ENCODE data around the gene DBNDD1. TPM values are rescaled to one million over a fixed set of nuclear protein-coding genes. Genes with fewer than 3 reads are reported as not detected.

Gene DBNDD1
- total RNA-seq, 2 donors from 2014 or later = 5.3 to 7.7 TPM

- Histone ChIP-seq H3K4me1 (replicated peaks) (no peaks in the 10 kb centered on the region), H3K27me3 (replicated peaks; ENCODE audit: insufficient read depth) (no peaks in the 10 kb centered on the region), H3K27ac (no peak overlapping the region), H3K9me3 (no peaks in the 10 kb centered on the region), H3K36me3 (no peaks in the 10 kb centered on the region), H3K4me3 (no peak overlapping the region)
- 84% methylated on average over 26 of the region's 26 CpGs for WGBS
- intact Hi-C loops (cut with DNase I) = no loop called here
- DNase-seq (ENCODE audit: low spot score) = no peak
- no peak for TF ChIP-seq POLR2AphosphoS5 (IDR thresholded peaks at IDR 0.05)
- no peak for TF ChIP-seq CTCF (IDR thresholded peaks at IDR 0.05)
- no peak for TF ChIP-seq POLR2A (IDR thresholded peaks at IDR 0.05)
These were observed 56.3 kb downstream of the DBNDD1 start for GRCh38 chr16:89962754-89963498.

DNA sequence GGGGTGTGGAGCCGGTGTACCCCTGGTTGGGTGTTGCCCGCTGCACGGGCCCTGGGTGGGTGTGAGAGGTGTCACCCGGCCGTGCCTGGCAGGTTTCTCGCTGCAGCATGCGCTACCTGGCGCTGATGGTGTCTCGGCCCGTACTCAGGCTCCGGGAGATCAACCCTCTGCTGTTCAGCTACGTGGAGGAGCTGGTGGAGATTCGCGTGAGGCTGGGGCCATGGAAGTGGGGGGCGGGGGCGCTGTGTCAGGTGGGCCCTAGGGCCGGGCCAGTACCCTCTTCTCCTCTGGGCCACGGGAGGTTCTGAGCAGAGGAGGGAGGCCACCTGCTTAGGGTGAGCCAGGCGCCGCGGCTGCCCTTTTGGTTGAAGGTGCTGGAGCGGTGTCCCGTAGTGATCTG, 57.3 kb downstream of the DBNDD1 start:
- no peak for DNase-seq (ENCODE audit: low spot score)
- TF ChIP-seq POLR2AphosphoS5 (IDR thresholded peaks at IDR 0.05) (no peak), POLR2A (IDR thresholded peaks at IDR 0.05) (no peak), CTCF (IDR thresholded peaks at IDR 0.05) (no peak)
- H3K36me3 ChIP-seq = peaks cover 0 to 6% of the 10 kb centered on the region in 2 donors
- H3K4me1 ChIP-seq (replicated peaks) = no peaks in the 10 kb centered on the region
- no peak overlapping the region for H3K27ac ChIP-seq
- WGBS = 93% methylated on average over 18 of the region's 23 CpGs
- H3K27me3 ChIP-seq (replicated peaks; ENCODE audit: insufficient read depth) = no peaks in the 10 kb centered on the region
- intact Hi-C loops (cut with DNase I) = no loop called here
- H3K4me3 ChIP-seq = no peak overlapping the region
- H3K9me3 ChIP-seq = no peaks in the 10 kb centered on the region

- no peak for TF ChIP-seq CTCF (IDR thresholded peaks at IDR 0.05)
- H3K36me3 ChIP-seq = peaks cover 0 to 10% of the 10 kb centered on the region in 2 donors
- intact Hi-C loops (cut with DNase I) = no loop called here
- no peaks in the 10 kb centered on the region for H3K27me3 ChIP-seq (replicated peaks; ENCODE audit: insufficient read depth)
- 93% methylated on average over 13 of the region's 13 CpGs for WGBS
- no peaks in the 10 kb centered on the region for H3K4me1 ChIP-seq (replicated peaks)
- no peaks in the 10 kb centered on the region for H3K9me3 ChIP-seq
- no peak overlapping the region for H3K27ac ChIP-seq
- DNase-seq (ENCODE audit: low spot score) = no peak
- no peak overlapping the region for H3K4me3 ChIP-seq
These were observed 58.3 kb downstream of the DBNDD1 start for GRCh38 chr16:89960966-89961365.

DNA sequence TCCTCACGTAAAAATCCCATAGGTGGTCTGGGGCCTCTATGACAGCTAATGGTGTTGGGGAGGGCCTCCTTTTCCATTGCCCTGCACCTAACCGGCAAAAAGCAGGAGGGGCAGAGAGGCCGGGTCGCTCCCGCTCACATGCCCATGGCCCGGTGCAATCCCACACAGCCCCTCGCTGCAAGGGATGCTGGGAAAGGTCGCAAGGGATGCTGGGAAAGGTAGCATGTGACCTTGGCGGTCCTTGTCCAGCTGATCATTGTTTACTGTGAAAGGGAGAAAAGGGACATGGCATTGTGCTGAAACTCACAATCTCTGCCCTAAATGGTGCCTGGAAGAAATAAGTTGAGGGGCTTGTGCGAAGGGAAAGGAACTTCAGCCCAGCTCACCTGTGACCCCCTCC, 60.7 kb downstream of the DBNDD1 start:
- DNase-seq (ENCODE audit: low spot score) = no peak
- TF ChIP-seq POLR2AphosphoS5 (IDR thresholded peaks at IDR 0.05) = no peak
- TF ChIP-seq POLR2A (IDR thresholded peaks at IDR 0.05) = no peak
- no peak for TF ChIP-seq CTCF (IDR thresholded peaks at IDR 0.05)
- Histone ChIP-seq H3K4me3 (no peak overlapping the region), H3K36me3 (peaks cover 0 to 10% of the 10 kb centered on the region in 2 donors), H3K27ac (no peak overlapping the region), H3K9me3 (no peaks in the 10 kb centered on the region), H3K27me3 (replicated peaks; ENCODE audit: insufficient read depth) (no peaks in the 10 kb centered on the region), H3K4me1 (replicated peaks) (no peaks in the 10 kb centered on the region)
- intact Hi-C loops (cut with DNase I) = no loop called here
- WGBS = 98% methylated on average over 10 of the region's 10 CpGs

DNA sequence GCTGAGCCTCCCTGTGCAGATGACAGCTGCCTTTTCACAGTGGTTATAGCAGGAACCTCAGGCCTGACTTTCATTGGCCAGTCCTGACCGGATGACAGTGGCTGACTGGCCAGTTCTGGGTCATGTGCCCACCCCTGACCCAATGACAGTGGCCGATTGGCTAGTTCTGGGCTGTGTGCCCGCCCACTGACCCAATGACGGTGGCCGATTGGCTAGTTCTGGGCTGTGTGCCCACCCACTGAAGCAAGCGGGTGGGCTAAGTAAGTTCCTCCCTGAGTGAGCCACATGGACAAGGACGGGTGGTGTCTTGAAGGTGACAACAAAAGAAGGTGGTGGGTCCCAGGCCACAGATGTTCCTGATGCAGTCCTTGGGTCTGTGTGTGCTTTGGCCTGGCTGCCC, 61.2 kb downstream of the DBNDD1 start:
- no peak for TF ChIP-seq CTCF (IDR thresholded peaks at IDR 0.05)
- TF ChIP-seq POLR2AphosphoS5 (IDR thresholded peaks at IDR 0.05) = no peak
- no peak for TF ChIP-seq POLR2A (IDR thresholded peaks at IDR 0.05)
- H3K4me1 ChIP-seq (replicated peaks) = no peaks in the 10 kb centered on the region
- no peak overlapping the region for H3K27ac ChIP-seq
- no peaks in the 10 kb centered on the region for H3K9me3 ChIP-seq
- 90% methylated on average over 7 of the region's 7 CpGs for WGBS
- intact Hi-C loops (cut with DNase I) = no loop called here
- DNase-seq (ENCODE audit: low spot score) = no peak
- H3K27me3 ChIP-seq (replicated peaks; ENCODE audit: insufficient read depth) = no peaks in the 10 kb centered on the region
- peaks cover 0 to 10% of the 10 kb centered on the region in 2 donors for H3K36me3 ChIP-seq
- H3K4me3 ChIP-seq = no peak overlapping the region
